Prostate gland (tissue), 2 donors: ENCODE measurements around the gene HMOX1. TPM values are rescaled to one million over a fixed set of nuclear protein-coding genes. Genes with fewer than 3 reads are reported as not detected.
"Not testable (repeated sequence)": the region's sequence is repeated elsewhere in the genome, so short reads cannot be mapped to it uniquely, and the experiment has no call there.

Experiments
- DNase-seq: peaks from one replicate; pipeline ENCODE4 v3.0.0-alpha.2; 2019; ENCODE audit warnings: low spot score
- H3K27ac ChIP-seq, 2 donors: fragments of 200-600 bp; sonication (generic); 2 replicates each; pipeline ENCODE4 v1.5.1; 2017 to 2019
- H3K27me3 ChIP-seq: fragments of 200-600 bp; sonication (generic); replicated peaks from 2 replicates; pipeline ENCODE4 v1.5.1; 2019; ENCODE audit not compliant: insufficient read depth
- H3K36me3 ChIP-seq, 2 donors: fragments of 200-600 bp; sonication (generic); 1 replicate in 1 of 2; 2 replicates in 1 of 2; pipeline versions ENCODE4 v1.5.1 to v1.8.1; 2017 to 2019
- H3K4me1 ChIP-seq: fragments of 200-600 bp; sonication (generic); replicated peaks from 2 replicates; pipeline ENCODE4 v1.5.1; 2019
- H3K4me3 ChIP-seq, 2 donors: fragments of 200-600 bp; sonication (generic); 2 replicates each; pipeline ENCODE4 v1.5.1; 2017 to 2019
- H3K9me3 ChIP-seq: fragments of 200-600 bp; sonication (generic); 2 replicates; pipeline ENCODE4 v1.5.1; 2017
- CTCF ChIP-seq, 4 experiments: fragments of 200-600 bp in 2 of 4; fragments of 450-650 bp in 2 of 4; sonication (generic) in 2 of 4; IDR thresholded peaks; 1 replicate in 3 of 4; 2 replicates in 1 of 4; pipeline ENCODE4 v1.5.1; 2016 to 2019; ENCODE audit warnings: antibody characterized with exemption in 4 of 4, mild to moderate bottlenecking in 2 of 4, moderate library complexity in 2 of 4
- POLR2A ChIP-seq: fragments of 450-650 bp; IDR thresholded peaks from one replicate; pipeline ENCODE4 v1.6.1; 2016; ENCODE audit warnings: antibody characterized with exemption, mild to moderate bottlenecking
- POLR2AphosphoS5 ChIP-seq: sonication (generic); formaldehyde crosslinking; IDR thresholded peaks from one replicate; pipeline ENCODE4 v1.6.1; 2017; ENCODE audit warnings: antibody characterized with exemption
- WGBS: methylation state at CpG from one replicate; pipeline ENCODE4 v1.1.5; 2018; 5-methylcytosine and 5-hydroxymethylcytosine counted together
- intact Hi-C: fragments of 100-400 bp; cut with DNase I; formaldehyde crosslinking; loops from one replicate; pipeline ENCODE4 v1.14.2; 2022
- total RNA-seq, 2 donors: library from RNA; depleted of rRNA; stranded (reverse); fragments of >200 nt; gene quantifications; one replicate each; pipeline ENCODE4 v1.1.0, GENCODE V29; 2016

Gene HMOX1
- total RNA-seq, 2 donors from 2014 or later = 3.5 to 31.5 TPM

DNA sequence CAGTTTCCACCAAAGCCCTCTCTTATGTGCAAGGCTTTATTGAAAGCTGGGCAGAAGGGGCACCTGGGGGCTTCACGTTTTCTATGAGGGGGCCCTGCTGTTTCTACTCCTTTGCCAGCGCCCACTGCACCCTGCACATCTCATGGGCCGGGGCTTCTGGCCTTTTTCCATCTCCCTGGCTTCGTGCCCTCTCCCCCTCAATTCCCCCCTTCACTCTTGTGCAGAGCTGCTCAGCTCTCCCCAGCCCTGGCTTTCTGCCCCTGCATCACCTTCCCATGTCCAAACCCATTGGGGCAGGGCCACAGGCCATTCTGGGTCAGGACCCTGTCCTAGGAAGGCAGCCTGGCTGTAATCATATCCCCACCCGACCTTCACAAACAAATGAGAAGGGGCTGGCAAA, 55.5 kb downstream of the HMOX1 start:
- no peaks in the 10 kb centered on the region for H3K36me3 ChIP-seq
- WGBS = 55% methylated on average over 5 of the region's 5 CpGs
- H3K9me3 ChIP-seq = no peaks in the 10 kb centered on the region
- DNase-seq = no peak
- H3K27ac ChIP-seq = no peak overlapping the region
- TF ChIP-seq POLR2A (no peak), POLR2AphosphoS5 (no peak), CTCF (IDR thresholded peaks at IDR 0.05) (no peak)
- no peaks in the 10 kb centered on the region for H3K27me3 ChIP-seq
- no peaks in the 10 kb centered on the region for H3K4me1 ChIP-seq
- no peak overlapping the region for H3K4me3 ChIP-seq
- intact Hi-C loops = loop anchor here (10.0 kb wide), 1 partner anchor 688 kb away; no protein-coding TSS in a partner anchor

DNA sequence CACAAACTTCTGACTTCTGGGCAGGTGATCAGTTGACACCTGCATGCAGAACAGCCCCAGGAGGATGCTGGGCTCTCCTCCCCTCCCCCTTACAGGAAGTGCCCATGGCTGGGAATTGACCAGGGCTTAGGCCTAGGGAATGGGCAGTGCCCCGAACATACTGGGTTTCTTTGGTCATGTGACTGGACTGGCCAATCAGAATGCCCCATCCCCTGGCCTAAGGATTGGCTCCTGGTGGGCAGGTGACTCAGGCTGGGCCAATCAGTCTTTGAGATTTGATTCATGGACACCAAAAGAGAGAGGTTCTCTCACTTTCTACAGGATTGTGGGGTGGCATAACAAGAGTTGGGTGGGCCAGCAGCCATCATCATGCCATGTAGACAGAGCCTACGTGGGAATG, 56.2 kb downstream of the HMOX1 start:
- TF ChIP-seq CTCF (IDR thresholded peaks at IDR 0.05) (no peak), POLR2AphosphoS5 (no peak), POLR2A (no peak)
- no peak for DNase-seq
- H3K4me3 ChIP-seq = no peak overlapping the region
- intact Hi-C loops = loop anchor here (10.0 kb wide), 1 partner anchor 688 kb away; no protein-coding TSS in a partner anchor
- no peaks in the 10 kb centered on the region for H3K36me3 ChIP-seq
- WGBS = 80% methylated on average over 2 of the region's 2 CpGs
- no peaks in the 10 kb centered on the region for H3K9me3 ChIP-seq
- H3K27me3 ChIP-seq = no peaks in the 10 kb centered on the region
- no peak overlapping the region for H3K27ac ChIP-seq
- H3K4me1 ChIP-seq = no peaks in the 10 kb centered on the region

GRCh38 chr22:35438673-35439364, 57.9 kb downstream of the HMOX1 start:
- H3K4me3 ChIP-seq, H3K36me3 ChIP-seq, H3K9me3 ChIP-seq, H3K4me1 ChIP-seq, DNase-seq, H3K27ac ChIP-seq, H3K27me3 ChIP-seq: not testable (repeated sequence)
- WGBS = 80% methylated on average over 3 of the region's 3 CpGs
- intact Hi-C loops = loop anchor here (10.0 kb wide), 1 partner anchor 686 kb away; no protein-coding TSS in a partner anchor

DNA sequence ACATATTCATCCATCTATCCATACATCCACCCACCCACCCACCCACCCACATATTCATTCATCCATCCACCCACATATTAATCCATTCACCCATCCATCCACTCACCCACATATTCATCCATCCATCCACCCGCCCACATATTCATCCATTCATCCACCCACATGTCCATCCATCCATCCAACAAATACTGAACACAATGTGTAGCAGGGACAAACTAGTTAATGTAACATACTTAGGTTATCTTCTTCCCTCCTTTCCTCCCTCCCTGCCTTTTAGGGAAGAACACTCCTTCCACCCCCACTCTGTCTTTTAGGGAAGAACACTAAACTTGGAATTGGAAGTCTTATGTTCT, 58.4 kb downstream of the HMOX1 start:
- Histone ChIP-seq H3K27me3 (no peaks in the 10 kb centered on the region), H3K4me3 (no peak overlapping the region), H3K9me3 (no peaks in the 10 kb centered on the region), H3K4me1 (no peaks in the 10 kb centered on the region), H3K27ac (no peak overlapping the region), H3K36me3 (no peaks in the 10 kb centered on the region)
- TF ChIP-seq POLR2A (no peak), POLR2AphosphoS5 (no peak), CTCF (IDR thresholded peaks at IDR 0.05) (no peak)
- intact Hi-C loops = loop anchor here (10.0 kb wide), 1 partner anchor 685 kb away; no protein-coding TSS in a partner anchor
- WGBS = 96% methylated on average over 1 of the region's 1 CpG
- DNase-seq = no peak

- Histone ChIP-seq H3K27ac (no peak overlapping the region), H3K36me3 (no peaks in the 10 kb centered on the region), H3K4me1 (no peaks in the 10 kb centered on the region), H3K4me3 (no peak overlapping the region), H3K9me3 (no peaks in the 10 kb centered on the region), H3K27me3 (no peaks in the 10 kb centered on the region)
- TF ChIP-seq POLR2AphosphoS5 = no peak
- TF ChIP-seq CTCF (IDR thresholded peaks at IDR 0.05) = no peak
- TF ChIP-seq POLR2A = no peak
- no peak for DNase-seq
- 89% methylated on average over 3 of the region's 3 CpGs for WGBS
- intact Hi-C loops = no loop called here
Measured at GRCh38 chr22:35440129-35440528, 59.2 kb downstream of the HMOX1 start.
